OCI-LY1 (cell line): ENCODE data around the gene ERAS.

Source experiments
- H2AFZ ChIP-seq: fragments of 200-600 bp; sonication (generic), shearing (Covaris generic); 2 replicates; pipeline ENCODE4 v1.6.0; 2014; ENCODE audit warnings: antibody characterized with exemption, mild to moderate bottlenecking, low read length
- H3F3A ChIP-seq: fragments of 200-600 bp; sonication (generic), shearing (Covaris generic); 2 replicates; pipeline ENCODE4 v1.6.0; 2014; ENCODE audit warnings: mild to moderate bottlenecking, antibody characterized with exemption, low read length, moderate library complexity; ENCODE audit not compliant: insufficient read depth
- H3K27ac ChIP-seq: fragments of 200-600 bp; sonication (generic); 2 replicates; pipeline ENCODE4 v1.5.1; 2014; ENCODE audit warnings: low read length, mixed run types, mild to moderate bottlenecking, low read depth; ENCODE audit not compliant: poor library complexity, severe bottlenecking
- H3K27me3 ChIP-seq: fragments of 200-600 bp; sonication (generic); 2 replicates; pipeline ENCODE4 v1.6.0; 2014; ENCODE audit warnings: antibody characterized with exemption, mild to moderate bottlenecking, low read length, moderate library complexity; ENCODE audit not compliant: insufficient read depth
- H3K36me3 ChIP-seq: fragments of 200-600 bp; sonication (generic); 2 replicates; pipeline ENCODE4 v1.6.1; 2014; ENCODE audit warnings: mild to moderate bottlenecking, antibody characterized with exemption, low read length, moderate library complexity, mixed read lengths; ENCODE audit not compliant: insufficient read depth
- H3K4me1 ChIP-seq: fragments of 200-600 bp; sonication (generic); 2 replicates; pipeline ENCODE4 v1.5.1; 2014; ENCODE audit warnings: mild to moderate bottlenecking, low read length, moderate library complexity; ENCODE audit not compliant: insufficient read depth, severe bottlenecking
- H3K4me2 ChIP-seq: fragments of 200-600 bp; sonication (generic), shearing (Covaris generic); 2 replicates; pipeline ENCODE4 v1.6.1; 2014; ENCODE audit warnings: low read length
- H3K4me3 ChIP-seq: fragments of 200-600 bp; sonication (generic); 2 replicates; pipeline ENCODE4 v1.5.1; 2014; ENCODE audit warnings: low read length, low read depth, mild to moderate bottlenecking, mixed read lengths; ENCODE audit not compliant: poor library complexity, severe bottlenecking
- H3K79me2 ChIP-seq: fragments of 200-600 bp; shearing (Covaris generic); 2 replicates; pipeline ENCODE4 v1.6.1; 2016; ENCODE audit warnings: mixed run types, low read length, mixed read lengths; ENCODE audit not compliant: insufficient read depth
- H3K9ac ChIP-seq: fragments of 200-600 bp; sonication (generic), shearing (Covaris generic); 2 replicates; pipeline ENCODE4 v1.6.1; 2014; ENCODE audit warnings: mild to moderate bottlenecking, low read length, mixed read lengths
- H3K9me2 ChIP-seq: fragments of 200-600 bp; sonication (generic), shearing (Covaris generic); 2 replicates; pipeline ENCODE4 v1.6.1; 2014; ENCODE audit warnings: low read depth, mild to moderate bottlenecking, low read length, mixed read lengths
- H3K9me3 ChIP-seq: fragments of 200-600 bp; shearing (Covaris generic); 2 replicates; pipeline ENCODE4 v1.6.1; 2014; ENCODE audit warnings: low read length, mixed read lengths
- H4K20me1 ChIP-seq: fragments of 200-600 bp; sonication (generic), shearing (Covaris generic); 2 replicates; pipeline ENCODE4 v1.6.0; 2016; ENCODE audit warnings: mild to moderate bottlenecking, low read length; ENCODE audit not compliant: insufficient read depth
- EZH2 ChIP-seq: fragments of 200-600 bp; sonication (generic), shearing (Covaris generic); IDR thresholded peaks from 2 replicates; pipeline ENCODE4 v1.8.0; 2017; ENCODE audit warnings: borderline replicate concordance, mixed run types, mild to moderate bottlenecking, antibody characterized with exemption, low read length, moderate library complexity, mixed read lengths
- TF ChIP-seq, protein P1 (sequence below): fragments of 200-600 bp; sonication (generic), shearing (Covaris generic); IDR thresholded peaks from 2 replicates; pipeline ENCODE4 v1.5.1; 2017; ENCODE audit warnings: mild to moderate bottlenecking, antibody characterized with exemption, low read length, moderate library complexity, mixed read lengths

Gene ERAS

DNA sequence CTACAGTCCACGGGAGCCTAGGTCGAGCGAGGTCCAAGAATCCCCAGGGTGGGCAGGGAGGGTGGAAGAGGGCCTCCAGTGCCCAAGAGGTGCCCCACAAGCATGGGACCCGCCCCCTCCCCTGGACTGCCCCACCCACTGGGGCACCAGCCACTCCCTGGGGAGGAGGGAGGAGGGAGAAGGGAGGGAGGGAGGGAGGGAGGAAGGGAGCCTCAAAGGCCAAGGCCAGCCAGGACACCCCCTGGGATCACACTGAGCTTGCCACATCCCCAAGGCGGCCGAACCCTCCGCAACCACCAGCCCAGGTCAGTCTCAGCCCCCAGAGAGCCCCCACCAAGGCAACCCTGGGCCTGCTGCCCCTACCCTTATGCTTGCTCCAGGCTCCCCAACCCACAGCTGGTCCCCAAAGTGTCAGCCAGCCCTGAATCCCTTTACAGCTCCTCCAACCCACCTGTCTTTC lies 39.9 kb upstream of the ERAS start, which contains the start of gene GATA1:
Gene GATA1, plus strand, starts transcription at position 250 of the 460 bp plus-strand sequence. CDS start 4,520 bp downstream, outside the sequence.
- Histone ChIP-seq H3K4me3 (no peak within 1 kb of the TSS), H3K27ac (no peak within 1 kb of the TSS), H3K4me1 (no peaks in the 10 kb centered on the region), H3K4me2 (no peak within 1 kb of the TSS), H2AFZ (no peak within 1 kb of the TSS), H3K9ac (no peak within 1 kb of the TSS), H3K36me3 (no peaks in the 10 kb centered on the region), H3K27me3 (no peaks in the 10 kb centered on the region), H3F3A (no peaks in the 10 kb centered on the region), H3K79me2 (no peaks in the 10 kb centered on the region), H4K20me1 (no peaks in the 10 kb centered on the region), H3K9me2 (no peaks in the 10 kb centered on the region), H3K9me3 (no peaks in the 10 kb centered on the region)
- TF ChIP-seq, protein P1, sequence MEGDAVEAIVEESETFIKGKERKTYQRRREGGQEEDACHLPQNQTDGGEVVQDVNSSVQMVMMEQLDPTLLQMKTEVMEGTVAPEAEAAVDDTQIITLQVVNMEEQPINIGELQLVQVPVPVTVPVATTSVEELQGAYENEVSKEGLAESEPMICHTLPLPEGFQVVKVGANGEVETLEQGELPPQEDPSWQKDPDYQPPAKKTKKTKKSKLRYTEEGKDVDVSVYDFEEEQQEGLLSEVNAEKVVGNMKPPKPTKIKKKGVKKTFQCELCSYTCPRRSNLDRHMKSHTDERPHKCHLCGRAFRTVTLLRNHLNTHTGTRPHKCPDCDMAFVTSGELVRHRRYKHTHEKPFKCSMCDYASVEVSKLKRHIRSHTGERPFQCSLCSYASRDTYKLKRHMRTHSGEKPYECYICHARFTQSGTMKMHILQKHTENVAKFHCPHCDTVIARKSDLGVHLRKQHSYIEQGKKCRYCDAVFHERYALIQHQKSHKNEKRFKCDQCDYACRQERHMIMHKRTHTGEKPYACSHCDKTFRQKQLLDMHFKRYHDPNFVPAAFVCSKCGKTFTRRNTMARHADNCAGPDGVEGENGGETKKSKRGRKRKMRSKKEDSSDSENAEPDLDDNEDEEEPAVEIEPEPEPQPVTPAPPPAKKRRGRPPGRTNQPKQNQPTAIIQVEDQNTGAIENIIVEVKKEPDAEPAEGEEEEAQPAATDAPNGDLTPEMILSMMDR, result no peak
- TF ChIP-seq EZH2, result no peak

DNA sequence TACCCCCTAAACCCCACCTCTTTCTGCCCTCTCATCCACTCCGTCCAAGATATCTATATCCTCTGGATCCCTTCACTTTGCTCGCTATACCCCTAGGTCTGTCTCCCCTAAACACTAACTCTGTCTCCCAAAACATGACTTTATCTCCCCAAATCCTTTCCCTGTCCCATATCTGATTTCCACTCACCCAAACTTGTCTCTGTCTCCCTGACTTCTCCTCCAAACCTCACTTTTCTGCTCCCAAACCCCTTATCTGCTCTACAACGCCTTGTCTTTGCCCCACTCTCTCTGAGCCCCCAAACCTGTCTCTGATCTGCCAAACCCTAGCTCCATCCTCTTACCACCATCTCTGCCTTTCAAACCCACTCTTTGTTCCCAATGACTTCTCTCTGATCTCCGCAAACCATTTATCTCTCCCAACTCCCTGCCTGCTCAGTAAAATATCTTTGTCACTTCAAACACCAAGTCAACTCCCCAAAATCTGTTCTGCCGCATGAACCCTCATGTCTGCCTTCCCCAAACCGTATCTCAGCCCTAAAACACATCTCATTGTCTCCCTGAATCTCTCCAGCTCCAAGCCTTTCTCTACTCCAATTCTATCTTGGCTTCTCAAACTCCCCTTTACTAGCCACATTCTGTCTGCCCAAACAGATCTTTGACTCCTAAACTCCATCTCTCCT lies 39.3 kb upstream of the ERAS start:
- no peaks in the 10 kb centered on the region for H3K9me3 ChIP-seq
- no peaks in the 10 kb centered on the region for H4K20me1 ChIP-seq
- H3K4me2 ChIP-seq, result no peak overlapping the region
- H3K79me2 ChIP-seq, result no peaks in the 10 kb centered on the region
- no peak overlapping the region for H2AFZ ChIP-seq
- H3K9ac ChIP-seq, result no peak overlapping the region
- no peak overlapping the region for H3K4me3 ChIP-seq
- no peaks in the 10 kb centered on the region for H3K4me1 ChIP-seq
- no peaks in the 10 kb centered on the region for H3F3A ChIP-seq
- H3K36me3 ChIP-seq, result no peaks in the 10 kb centered on the region
- no peaks in the 10 kb centered on the region for H3K9me2 ChIP-seq
- no peak overlapping the region for H3K27ac ChIP-seq
- no peaks in the 10 kb centered on the region for H3K27me3 ChIP-seq
- TF ChIP-seq, protein P1, result no peak
- no peak for TF ChIP-seq EZH2

DNA sequence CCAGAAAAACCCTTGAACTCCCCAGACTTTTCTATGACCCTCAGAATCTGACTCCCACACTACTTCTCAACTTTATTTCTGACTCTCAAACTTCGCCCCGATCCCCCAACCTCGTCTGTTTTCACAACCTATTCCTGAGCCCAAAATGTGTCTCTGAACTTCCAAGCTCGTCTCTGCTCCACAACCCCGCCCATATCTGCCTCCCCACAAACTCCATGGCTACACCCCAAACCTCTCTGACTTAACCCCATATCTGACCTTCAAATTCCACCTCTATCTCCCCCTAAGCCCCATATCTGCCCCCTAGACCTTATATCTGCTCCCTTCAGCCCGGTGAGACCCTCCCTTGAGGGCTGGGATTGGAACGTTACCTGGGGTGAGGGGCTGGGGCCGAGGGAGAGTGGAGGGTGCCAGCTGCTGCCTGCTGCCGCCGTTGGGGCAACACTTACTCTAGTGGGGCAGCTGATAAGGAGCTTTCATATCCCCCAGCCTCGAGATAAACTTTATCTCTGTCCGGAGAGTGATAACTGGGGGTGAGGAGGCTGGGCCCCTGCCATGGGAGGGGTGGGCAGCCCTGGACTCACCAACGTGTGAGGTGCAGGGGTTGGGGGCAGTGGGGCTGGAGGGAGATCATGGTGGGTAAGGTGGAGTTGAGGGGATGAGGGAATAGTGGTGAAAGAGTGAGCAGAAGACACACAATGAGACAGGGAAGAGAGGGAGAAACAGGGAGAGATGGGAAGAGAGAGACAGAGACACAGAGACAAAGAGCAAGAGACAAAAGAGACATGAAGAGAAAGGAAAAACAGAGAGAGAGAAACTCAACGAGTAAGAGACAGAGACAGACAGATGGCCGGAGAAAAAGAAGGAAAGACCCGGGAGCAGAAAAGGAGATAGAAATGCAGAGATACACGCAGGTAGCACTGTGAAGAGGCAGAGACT lies 38.5 kb upstream of the ERAS start:
- H3K27ac ChIP-seq, result no peak overlapping the region
- H3K36me3 ChIP-seq, result no peaks in the 10 kb centered on the region
- no peaks in the 10 kb centered on the region for H3K4me1 ChIP-seq
- H3K4me3 ChIP-seq, result no peak overlapping the region
- H3K27me3 ChIP-seq, result no peaks in the 10 kb centered on the region
- H4K20me1 ChIP-seq, result no peaks in the 10 kb centered on the region
- no peak overlapping the region for H2AFZ ChIP-seq
- no peaks in the 10 kb centered on the region for H3K9me2 ChIP-seq
- H3K79me2 ChIP-seq, result no peaks in the 10 kb centered on the region
- H3K9me3 ChIP-seq, result no peaks in the 10 kb centered on the region
- no peak overlapping the region for H3K4me2 ChIP-seq
- no peak for TF ChIP-seq EZH2
- TF ChIP-seq, protein P1, result no peak
- no peak overlapping the region for H3K9ac ChIP-seq
- no peaks in the 10 kb centered on the region for H3F3A ChIP-seq
